GM06990 (cell line): ENCODE results near the gene PAPOLB.

Experiments
- DNase-seq: peaks from one replicate; pipeline ENCODE4 v3.0.0-alpha.2; 2011; ENCODE audit not compliant: insufficient read length; ENCODE audit errors: extremely low read depth
- H3K27me3 ChIP-seq: replicated peaks from 2 replicates; pipeline ENCODE4 v1.6.0; 2011; ENCODE audit warnings: low read length; ENCODE audit not compliant: control insufficient read depth, insufficient read depth
- H3K36me3 ChIP-seq: 2 replicates; pipeline ENCODE4 v1.5.1; 2011; ENCODE audit warnings: low read length; ENCODE audit not compliant: control insufficient read depth, insufficient read depth
- H3K4me3 ChIP-seq: replicated peaks from 2 replicates; pipeline ENCODE4 v1.5.1; 2011; ENCODE audit warnings: low read depth, mild to moderate bottlenecking, control low read depth, low read length
- TF ChIP-seq, protein P1 (sequence below): IDR thresholded peaks from 2 replicates; pipeline ENCODE4 v1.5.1; 2011; ENCODE audit warnings: low read length, control low read depth, mild to moderate bottlenecking, inconsistent platforms; ENCODE audit not compliant: insufficient read depth, poor library complexity, severe bottlenecking

PAPOLB gene

DNA sequence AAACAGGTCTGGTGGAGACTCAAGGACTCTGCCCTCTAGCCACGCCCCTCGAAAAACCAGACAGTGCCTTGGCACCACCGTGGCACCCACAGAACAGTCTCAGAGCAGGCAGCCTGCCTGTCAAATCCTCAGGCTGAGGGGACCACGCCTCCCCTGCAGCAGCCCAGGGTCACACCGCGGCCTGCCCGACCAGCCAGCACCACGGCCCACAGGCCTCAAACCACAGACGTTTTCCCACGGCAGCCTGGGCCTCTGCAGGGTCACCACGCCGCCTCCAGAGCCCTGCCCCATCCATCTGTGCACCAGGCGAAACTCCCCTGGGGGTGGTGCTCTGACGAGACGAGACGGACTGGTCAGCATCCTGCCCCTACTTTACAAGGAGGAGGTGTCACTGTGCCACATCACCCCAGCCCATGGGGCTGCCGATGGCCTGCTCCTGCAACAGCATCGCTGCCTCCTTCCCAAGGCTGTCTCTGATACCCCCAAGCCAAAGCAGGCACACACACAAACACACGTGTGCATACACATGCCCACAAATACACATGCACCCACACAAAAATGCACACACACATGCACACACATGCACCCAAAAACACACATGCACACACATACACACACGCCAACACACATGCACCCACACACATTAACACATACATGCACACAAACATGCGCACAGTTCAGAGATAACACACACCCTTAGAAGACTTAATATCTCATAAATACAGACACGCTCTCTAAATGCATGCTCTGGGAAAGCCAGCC, 24.6 kb downstream of the PAPOLB start:
- TF ChIP-seq, protein P1, sequence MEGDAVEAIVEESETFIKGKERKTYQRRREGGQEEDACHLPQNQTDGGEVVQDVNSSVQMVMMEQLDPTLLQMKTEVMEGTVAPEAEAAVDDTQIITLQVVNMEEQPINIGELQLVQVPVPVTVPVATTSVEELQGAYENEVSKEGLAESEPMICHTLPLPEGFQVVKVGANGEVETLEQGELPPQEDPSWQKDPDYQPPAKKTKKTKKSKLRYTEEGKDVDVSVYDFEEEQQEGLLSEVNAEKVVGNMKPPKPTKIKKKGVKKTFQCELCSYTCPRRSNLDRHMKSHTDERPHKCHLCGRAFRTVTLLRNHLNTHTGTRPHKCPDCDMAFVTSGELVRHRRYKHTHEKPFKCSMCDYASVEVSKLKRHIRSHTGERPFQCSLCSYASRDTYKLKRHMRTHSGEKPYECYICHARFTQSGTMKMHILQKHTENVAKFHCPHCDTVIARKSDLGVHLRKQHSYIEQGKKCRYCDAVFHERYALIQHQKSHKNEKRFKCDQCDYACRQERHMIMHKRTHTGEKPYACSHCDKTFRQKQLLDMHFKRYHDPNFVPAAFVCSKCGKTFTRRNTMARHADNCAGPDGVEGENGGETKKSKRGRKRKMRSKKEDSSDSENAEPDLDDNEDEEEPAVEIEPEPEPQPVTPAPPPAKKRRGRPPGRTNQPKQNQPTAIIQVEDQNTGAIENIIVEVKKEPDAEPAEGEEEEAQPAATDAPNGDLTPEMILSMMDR, result no peak
- H3K36me3 ChIP-seq, result no peaks in the 10 kb centered on the region
- no peaks in the 10 kb centered on the region for H3K27me3 ChIP-seq
- no peak overlapping the region for H3K4me3 ChIP-seq
- no peak for DNase-seq

DNA sequence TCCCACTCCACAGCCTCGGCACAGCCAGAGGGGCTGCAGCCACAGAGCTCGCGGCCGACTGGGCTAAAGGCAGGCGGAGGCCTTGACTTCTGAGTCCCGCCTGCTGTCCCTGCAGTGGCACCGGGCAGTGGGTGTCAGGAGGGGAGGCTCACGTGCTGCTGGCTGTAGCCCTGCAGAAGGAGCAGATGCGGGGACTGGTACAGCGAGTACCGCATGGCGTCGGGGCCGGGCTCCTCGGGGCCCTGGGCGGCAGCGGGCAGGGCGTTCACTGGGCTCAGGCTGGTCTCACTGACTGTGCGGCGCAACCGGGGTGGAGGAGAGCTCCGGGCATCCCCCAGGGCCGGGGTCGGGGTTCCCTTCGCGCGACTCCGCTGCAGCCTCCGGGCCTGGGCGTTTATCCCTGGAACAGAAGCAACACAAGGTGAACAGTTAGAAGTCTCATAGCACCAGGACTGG, 25.6 kb downstream of the PAPOLB start:
- TF ChIP-seq, protein P1, result no peak
- no peak for DNase-seq
- Histone ChIP-seq H3K4me3 (no peak overlapping the region), H3K27me3 (no peaks in the 10 kb centered on the region), H3K36me3 (no peaks in the 10 kb centered on the region)

DNA sequence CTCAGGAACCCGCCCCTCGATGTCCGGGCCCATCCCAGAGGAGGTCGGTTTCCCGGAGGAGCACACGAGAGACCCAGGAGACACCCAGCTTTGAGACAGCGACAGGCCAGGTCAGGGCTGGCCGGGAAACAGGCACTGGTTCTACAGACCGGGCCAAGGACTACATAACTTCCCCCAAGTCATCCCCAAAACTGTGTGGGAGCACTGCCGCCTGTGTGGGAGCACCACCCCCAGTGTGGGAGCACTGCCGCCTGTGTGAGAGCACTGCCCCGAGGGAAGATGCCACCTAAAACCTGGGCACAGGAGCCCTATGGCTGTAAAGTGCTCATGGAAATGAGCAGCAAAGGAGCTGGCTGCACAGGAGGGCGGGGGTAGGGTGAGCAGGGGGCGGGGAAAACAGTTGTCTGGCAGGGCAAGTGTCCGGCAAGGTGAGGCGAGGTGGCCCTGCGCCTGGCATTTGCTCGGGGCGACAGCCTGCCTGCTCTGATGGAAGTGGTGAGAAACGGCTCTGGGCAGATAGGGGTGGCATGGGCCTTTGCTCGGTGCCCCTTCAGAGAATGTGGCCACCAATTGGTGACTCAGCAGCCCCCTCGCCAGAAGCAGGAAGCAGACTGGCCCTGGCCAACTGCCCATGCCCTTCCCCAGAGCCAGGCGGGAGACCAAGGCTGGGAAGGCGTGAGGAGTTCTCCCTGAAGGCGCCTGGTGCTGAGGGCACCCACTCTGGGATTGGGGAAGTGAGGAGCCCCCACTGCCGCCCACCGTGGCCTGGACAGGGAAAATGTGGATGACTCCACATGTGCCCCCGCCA, 26.2 kb downstream of the PAPOLB start:
- no peak overlapping the region for H3K4me3 ChIP-seq

DNA sequence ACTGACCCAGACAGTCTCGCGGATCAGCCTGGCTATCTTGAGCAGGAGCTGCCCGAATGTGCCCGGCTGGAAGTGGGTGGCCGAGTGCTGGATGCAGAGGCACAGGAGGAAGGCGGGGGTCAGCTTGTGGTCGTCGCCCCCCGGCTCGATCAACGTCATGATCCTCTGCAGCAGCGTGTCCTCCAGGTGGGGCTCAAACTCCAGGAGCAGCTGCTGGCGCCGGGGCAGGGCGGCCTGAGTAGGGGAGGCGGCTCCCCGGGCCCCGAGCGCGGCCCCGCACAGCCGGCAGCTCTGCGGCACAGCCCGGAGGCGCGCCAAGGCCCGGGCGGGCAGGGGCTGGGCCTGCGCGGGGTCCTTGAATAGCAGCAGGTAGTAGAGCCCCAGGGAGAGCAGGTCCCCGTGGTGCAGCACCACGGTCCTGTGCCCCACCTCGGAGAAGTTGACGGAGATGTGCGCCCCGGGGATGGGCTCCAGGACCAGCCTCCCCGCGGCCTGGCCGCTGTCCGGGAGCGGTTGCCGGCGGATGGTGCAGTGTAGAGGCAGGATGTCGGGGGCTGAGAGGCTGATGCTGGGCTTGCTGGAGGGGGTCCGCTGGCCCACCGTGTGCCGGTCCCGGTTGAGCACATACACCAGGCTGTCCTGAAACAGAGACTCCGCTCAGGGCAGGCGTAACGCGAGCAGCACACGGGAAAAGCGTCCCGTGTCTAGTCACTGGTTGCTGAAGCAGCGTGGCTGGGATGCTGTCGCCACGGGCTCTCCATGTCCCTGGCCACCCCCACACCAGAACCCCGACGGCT, 27.0 kb downstream of the PAPOLB start:
- no peaks in the 10 kb centered on the region for H3K36me3 ChIP-seq
- no peak for DNase-seq
- no peaks in the 10 kb centered on the region for H3K27me3 ChIP-seq
- H3K4me3 ChIP-seq, result no peak overlapping the region
- TF ChIP-seq, protein P1, result no peak

More for the DNA sequence above, 26.2 kb downstream of the PAPOLB start:
- Histone ChIP-seq H3K36me3 (no peaks in the 10 kb centered on the region), H3K27me3 (no peaks in the 10 kb centered on the region)
- TF ChIP-seq, protein P1, result no peak
- no peak for DNase-seq

DNA sequence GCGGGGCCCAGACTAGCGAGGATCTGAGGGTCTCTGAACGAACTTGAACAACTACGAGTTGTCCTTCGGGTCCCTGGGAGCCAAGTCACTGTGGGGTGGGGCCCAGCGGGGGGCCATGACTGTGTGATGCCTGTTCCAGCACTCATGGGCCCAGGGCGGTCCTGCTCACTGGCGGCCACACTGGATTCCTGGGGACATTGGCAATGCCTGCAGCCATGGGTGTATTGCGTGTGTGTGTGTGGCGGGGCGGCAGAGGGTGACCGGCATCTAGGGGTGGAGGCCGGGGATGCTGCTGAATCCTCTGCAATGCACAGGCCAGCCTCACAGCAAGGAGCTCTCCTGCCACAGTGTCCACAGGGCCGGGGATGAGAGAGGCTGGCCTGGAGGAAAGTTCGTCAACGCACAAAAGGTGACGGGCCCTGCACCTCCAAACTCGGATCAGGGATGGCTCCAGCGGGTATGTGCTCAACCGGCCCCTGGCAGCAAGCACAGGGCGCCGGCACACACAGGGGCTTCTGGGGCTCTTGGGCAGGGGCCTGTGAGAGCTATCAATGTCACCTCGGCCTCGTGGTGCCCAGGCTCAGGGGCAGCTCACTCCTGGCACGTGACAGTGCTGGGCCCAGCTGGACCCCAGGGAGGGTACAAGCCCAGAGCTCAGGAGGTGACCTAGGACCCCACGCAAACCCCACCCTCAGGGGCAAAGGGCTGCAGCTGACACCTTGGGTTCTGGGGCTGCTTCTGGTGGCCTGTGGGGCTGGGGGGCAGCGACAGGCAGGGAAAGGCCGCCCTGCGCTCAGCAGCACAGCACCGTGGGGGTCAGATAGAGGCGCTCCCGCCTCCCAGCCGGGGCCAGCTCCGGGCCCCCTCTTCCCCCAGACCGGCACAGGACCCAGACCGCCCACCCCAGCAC, 27.9 kb downstream of the PAPOLB start:
- Histone ChIP-seq H3K36me3 (no peaks in the 10 kb centered on the region), H3K4me3 (no peak overlapping the region), H3K27me3 (no peaks in the 10 kb centered on the region)
- TF ChIP-seq, protein P1, result no peak
- no peak for DNase-seq
